HG03066 (cell line): ENCODE data around the gene GOLIM4.

Source experiments
- ATAC-seq: cut with Tn5 transposase; IDR thresholded peaks from one replicate; pipeline ENCODE4 v1.9.1; 2021; ENCODE audit warnings: low read depth; ENCODE audit not compliant: unreplicated experiment

The GOLIM4 gene

GRCh38 chr3:168006584-168006983 is 89.1 kb downstream of the GOLIM4 start:
- no peak for ATAC-seq

GRCh38 chr3:168003911-168004310 is 91.8 kb downstream of the GOLIM4 start:
- no peak for ATAC-seq

DNA sequence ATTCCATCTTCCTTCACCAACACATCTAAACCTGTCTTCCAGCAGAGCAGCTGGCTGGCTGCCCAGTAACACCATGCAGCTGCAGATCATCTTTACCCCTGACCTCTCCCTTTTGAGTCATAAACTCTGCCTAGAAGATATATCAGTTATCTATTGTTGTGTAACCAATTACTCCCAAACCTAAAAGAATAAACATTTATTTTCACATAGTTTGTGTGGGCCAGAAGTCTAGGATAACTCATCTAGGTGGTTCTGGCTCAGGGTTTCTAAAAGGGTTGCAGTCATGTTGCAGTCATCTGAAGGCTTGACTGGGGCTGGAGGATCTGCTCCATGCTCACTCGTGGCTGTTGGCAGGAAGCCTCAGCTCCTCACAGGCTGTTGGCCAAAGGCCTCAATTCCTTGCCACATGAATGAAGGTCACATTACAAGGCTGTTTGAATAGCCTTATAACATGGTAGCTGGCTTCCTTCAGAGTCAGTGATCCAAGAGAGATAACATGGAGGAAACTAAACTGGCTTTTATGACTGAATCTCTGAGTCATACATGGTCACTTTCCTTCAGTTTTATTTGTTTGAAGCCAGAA is 92.8 kb downstream of the GOLIM4 start:
- ATAC-seq, result no peak

DNA sequence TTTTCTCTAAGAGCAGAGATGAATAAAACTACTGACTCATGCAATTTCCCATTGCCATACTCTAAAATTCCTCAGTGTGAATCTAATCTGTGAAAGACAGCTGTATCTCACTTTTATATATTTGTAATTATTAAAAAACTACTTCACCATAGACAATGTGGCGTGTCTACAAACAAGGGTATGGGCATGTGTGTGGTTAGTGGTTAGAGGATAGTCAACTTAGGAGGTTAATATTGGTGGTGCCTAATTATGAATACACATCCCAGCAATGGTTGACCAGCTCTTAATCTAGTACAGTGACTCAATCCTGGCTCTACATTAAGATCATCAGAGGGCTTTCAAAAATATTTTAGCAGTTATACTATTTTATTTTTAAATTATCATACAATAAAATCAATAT is 94.5 kb downstream of the GOLIM4 start:
- no peak for ATAC-seq

- no peak for ATAC-seq
Measured at GRCh38 chr3:167998253-167998652, 97.5 kb downstream of the GOLIM4 start.

GRCh38 chr3:167996514-167996913 is 99.2 kb downstream of the GOLIM4 start:
- no peak for ATAC-seq

DNA sequence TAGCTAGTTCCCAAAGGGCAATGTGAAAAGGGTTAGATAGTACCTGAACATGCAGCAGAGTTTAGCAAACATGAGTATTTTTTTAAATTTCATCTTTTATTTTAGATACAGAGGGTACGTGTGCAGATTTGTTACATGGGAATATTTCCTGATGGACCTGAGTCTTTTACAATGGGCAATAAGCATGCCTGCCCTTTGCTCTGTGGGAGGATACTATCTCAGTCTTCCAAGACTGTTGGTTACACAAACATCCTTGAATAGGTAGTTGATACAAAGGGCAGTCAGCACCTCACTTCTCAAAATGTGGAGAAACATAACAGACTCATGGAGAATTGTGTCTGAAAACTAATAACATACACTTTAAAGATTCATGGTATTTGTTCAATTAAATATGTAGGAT is 103.3 kb downstream of the GOLIM4 start:
- ATAC-seq, result no peak

DNA sequence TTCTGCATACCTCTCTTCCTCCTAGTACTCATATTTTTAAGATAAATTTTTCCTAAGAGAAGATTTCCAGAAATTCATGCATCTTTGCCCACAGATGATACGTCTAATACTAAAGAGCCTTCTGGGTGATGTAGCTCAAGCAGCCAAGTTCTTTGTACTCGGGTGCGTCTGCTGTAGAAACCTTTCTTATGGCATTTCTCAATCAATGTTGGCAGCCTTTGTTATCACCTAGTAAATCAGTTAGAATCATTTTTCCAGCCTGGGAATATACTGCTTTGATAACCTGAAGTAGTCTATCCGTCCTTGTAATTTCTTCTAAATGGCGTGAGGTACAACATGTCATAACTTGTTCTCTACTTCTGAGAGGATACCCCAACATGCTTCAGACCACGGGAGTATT is 104.5 kb downstream of the GOLIM4 start:
- no peak for ATAC-seq

GRCh38 chr3:167989999-167990398 is 105.7 kb downstream of the GOLIM4 start:
- no peak for ATAC-seq

DNA sequence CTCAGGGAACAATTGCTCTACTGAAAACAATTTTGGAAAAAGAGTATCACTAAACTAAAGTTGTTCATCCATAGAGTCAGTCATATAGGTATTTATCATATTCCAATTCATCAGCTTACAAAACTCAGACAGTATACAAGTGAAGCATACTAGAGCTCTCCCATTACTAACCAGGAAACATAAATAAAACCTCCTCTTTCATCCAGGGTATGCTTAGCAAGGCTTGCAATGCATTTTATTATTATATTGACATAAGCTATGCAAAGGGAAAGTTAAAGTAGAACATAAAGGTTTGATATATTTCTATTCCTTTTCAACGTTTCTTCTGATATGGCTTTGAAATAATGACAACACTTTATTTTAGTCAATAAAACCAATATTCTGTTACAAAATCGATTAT is 106.7 kb downstream of the GOLIM4 start:
- ATAC-seq, result no peak

GRCh38 chr3:167983583-167983982 is 112.1 kb downstream of the GOLIM4 start:
- no peak for ATAC-seq

GRCh38 chr3:167978486-167978885 is 117.2 kb downstream of the GOLIM4 start:
- no peak for ATAC-seq

GRCh38 chr3:167978071-167978470 is 117.7 kb downstream of the GOLIM4 start:
- ATAC-seq, result no peak

DNA sequence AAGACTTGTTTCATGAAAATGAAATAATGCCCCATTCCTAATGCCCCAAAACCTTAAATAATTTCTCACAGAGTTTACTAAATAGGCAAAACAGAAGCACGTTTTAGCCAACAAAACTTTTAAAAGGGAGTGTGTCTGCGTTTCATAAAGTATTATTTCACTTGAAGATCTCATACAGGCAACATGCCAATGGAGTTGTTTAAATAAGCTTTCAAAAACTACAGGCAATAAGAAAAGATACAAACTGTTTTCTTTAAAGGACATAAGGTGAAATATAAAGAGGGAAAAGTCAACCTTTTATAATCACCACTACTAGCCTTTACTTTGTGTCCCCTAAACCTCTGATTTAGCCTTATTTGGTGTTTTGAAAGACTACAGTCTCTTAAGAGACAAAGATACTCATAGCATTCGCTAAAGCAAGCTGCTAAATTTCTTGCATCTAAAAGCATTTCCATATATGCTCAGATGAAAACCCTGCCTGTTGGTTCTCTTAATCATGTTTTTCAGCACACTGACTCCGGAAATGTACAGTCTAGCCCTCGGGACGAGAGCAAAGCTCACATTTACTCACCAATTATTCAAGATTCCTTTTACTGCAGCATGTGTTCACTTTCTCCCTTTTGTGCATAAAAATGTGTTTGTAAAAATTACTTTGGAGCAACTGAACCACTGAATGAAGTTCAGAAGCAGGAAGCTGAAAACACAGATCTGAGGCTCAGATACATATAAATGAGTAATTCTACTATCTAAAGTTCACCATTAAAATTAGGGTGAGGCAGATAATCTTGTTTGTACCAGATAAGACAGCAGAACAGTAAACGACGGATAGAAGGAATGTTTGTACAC is 119.0 kb downstream of the GOLIM4 start:
- ATAC-seq, result no peak

DNA sequence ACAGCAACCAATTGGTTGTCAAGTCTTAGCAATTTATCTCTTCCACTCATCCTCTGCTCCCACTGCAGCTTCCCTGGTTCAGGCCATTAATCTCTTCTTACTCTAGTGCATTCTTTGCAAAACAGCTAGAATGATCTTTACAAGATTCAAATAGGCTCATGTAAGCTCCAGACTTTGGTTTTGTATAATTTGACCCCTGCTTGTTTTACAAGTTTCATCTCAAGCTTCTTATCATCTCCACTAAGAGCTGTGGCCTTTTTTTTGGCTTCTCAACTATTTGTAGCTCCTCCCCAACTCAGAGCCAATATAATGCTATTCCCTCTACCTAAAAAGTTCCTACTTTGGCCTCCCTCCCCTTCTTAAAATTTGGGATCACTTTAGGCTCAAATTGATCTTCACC is 121.8 kb downstream of the GOLIM4 start:
- no peak for ATAC-seq

DNA sequence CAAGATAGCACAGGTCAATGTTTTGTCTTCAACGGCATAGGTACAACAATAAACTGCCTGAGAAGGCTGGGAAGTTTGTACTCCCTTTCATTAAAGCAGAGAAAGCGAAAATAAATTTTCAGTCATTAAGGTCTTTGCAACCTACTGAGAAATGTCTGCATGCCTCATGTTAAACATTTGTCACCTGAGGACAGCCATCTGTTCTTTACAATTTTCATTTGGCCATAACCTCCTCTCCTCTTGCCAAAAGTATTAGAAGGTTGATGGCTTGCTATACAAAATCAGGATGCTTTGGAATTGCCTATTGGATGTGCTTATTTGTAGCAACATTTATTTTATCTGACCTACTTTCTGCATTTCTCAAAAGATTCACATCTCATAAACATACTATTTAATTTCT is 122.7 kb downstream of the GOLIM4 start:
- no peak for ATAC-seq

DNA sequence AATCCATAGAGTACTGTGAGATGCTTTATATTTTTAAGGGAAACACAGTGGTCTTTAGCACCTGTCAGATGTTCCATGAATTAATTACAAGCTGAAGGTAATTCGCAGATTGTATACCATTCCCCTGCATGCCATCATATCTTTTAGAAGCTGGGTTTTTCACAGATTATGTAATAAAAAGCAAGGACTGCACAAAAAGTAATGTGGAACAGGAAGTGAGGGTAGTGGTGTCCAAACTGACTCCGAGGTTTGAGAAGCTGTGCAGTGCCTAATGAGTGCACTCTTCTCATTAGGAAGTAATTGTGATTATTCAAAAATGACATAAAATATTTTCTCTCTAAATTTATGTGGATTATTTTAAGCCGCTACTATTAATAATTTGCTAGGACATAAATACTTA is 123.2 kb downstream of the GOLIM4 start:
- no peak for ATAC-seq

DNA sequence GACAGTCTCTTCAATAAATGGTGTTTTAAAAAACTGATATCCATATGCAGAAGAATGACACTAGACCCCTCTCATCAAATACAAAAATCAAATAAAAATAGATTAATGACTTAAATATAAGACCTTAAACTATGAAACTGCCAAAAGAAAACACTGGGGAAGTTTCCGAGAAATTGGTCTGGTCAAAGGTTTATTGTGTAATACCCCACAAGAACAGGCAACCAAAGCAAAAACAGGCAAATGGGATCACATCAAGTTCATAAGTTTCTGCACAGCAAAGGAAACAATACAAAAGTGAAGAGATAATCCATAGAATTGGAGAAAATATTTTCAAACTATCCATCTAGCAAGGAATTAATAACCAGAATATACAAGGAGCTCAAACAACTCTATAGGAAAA is 126.2 kb downstream of the GOLIM4 start:
- no peak for ATAC-seq

DNA sequence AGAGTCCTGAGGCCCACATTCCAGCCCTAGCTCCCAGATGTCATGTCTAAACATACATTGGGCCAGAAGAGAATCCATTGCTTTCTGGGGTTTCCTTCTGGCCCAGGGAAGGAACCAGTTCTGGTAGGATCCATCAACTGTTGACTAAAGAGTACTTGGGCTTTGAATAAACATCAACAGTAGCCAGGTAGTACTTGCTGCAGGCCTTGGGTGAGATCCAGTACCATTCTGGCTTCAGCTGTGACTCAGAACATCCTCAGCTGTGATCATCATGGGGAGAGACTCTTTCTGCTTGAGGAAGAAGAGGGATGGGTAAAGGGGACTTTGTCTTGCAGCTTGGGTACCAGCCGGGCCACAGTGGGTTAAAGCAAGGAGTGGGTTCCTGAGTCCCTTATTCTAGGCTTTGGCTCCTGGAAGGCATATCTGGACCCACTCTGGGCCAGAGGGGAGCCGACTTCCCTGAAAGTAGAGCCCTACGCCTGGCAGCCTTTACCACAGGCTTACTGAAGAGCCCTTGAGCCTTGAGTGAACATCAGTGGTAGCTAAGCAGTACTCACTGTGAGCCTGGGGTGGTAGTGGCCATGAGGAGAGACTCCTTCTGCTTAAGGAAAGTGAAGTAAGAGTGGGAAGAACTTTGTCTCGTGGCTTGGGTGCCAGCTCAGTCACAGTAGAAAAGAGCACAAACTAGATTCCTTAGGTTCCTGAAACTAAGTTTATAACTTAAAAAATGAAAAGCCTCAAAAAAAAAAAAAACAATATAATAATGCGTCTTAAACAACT is 128.3 kb downstream of the GOLIM4 start:
- ATAC-seq, result no peak
